Measurements from ENCODE around the gene CDH13. TPM values are rescaled to one million over a fixed set of nuclear protein-coding genes. Genes with fewer than 3 reads are reported as not detected.

Gene CDH13
- total RNA-seq, 3 donors from 2014 or later, result 4.9 to 11.2 (median 9.8) TPM

GRCh38 chr16:82805866-82806265 lies 179.1 kb downstream of the CDH13 start:
- intact Hi-C loops (cut with DNase I, micrococcal nuclease), result no loop called here
- Histone ChIP-seq H3K36me3 (ENCODE audit: low read depth) (no peaks in the 10 kb centered on the region), H3K4me3 (no peak overlapping the region), H3K9me3 (no peaks in the 10 kb centered on the region), H3K4me1 (ENCODE audit: low read depth) (no peaks in the 10 kb centered on the region)
- ATAC-seq (no peak), DNase-seq (no peak)
- TF ChIP-seq CTCF (IDR thresholded peaks at IDR 0.05), result no peak

- Histone ChIP-seq H3K36me3 (ENCODE audit: low read depth) (no peaks in the 10 kb centered on the region), H3K4me3 (no peak overlapping the region), H3K9me3 (no peaks in the 10 kb centered on the region), H3K4me1 (ENCODE audit: low read depth) (no peaks in the 10 kb centered on the region)
- no peak for DNase-seq
- intact Hi-C loops (cut with DNase I, micrococcal nuclease), result no loop called here
- ATAC-seq, result no peak
- no peak for TF ChIP-seq CTCF (IDR thresholded peaks at IDR 0.05)
Measured at GRCh38 chr16:82807311-82807710, 180.5 kb downstream of the CDH13 start.

GRCh38 chr16:82808036-82808435 lies 181.3 kb downstream of the CDH13 start:
- no peak for ATAC-seq
- DNase-seq, result no peak
- H3K36me3 ChIP-seq (ENCODE audit: low read depth), result no peaks in the 10 kb centered on the region
- H3K9me3 ChIP-seq, result no peaks in the 10 kb centered on the region
- H3K4me3 ChIP-seq, result no peak overlapping the region
- TF ChIP-seq CTCF (IDR thresholded peaks at IDR 0.05), result no peak
- intact Hi-C loops (cut with DNase I, micrococcal nuclease), result no loop called here
- H3K4me1 ChIP-seq (ENCODE audit: low read depth), result no peaks in the 10 kb centered on the region

- DNase-seq, result no peak
- no peak for ATAC-seq
- no peaks in the 10 kb centered on the region for H3K36me3 ChIP-seq (ENCODE audit: low read depth)
- no peak overlapping the region for H3K4me3 ChIP-seq
- no peaks in the 10 kb centered on the region for H3K9me3 ChIP-seq
- H3K4me1 ChIP-seq (ENCODE audit: low read depth), result no peaks in the 10 kb centered on the region
- intact Hi-C loops (cut with DNase I, micrococcal nuclease), result no loop called here
- no peak for TF ChIP-seq CTCF (IDR thresholded peaks at IDR 0.05)
Measured at GRCh38 chr16:82810077-82810476, 183.3 kb downstream of the CDH13 start.

- no peak overlapping the region for H3K4me3 ChIP-seq
- ATAC-seq (no peak), DNase-seq (no peak)
- H3K36me3 ChIP-seq (ENCODE audit: low read depth), result no peaks in the 10 kb centered on the region
- no peaks in the 10 kb centered on the region for H3K9me3 ChIP-seq
- TF ChIP-seq CTCF (IDR thresholded peaks at IDR 0.05), result no peak
- intact Hi-C loops (cut with DNase I, micrococcal nuclease), result no loop called here
- H3K4me1 ChIP-seq (ENCODE audit: low read depth), result no peaks in the 10 kb centered on the region
Measured at GRCh38 chr16:82814059-82814458, 187.3 kb downstream of the CDH13 start.

GRCh38 chr16:82819286-82819685 lies 192.5 kb downstream of the CDH13 start:
- intact Hi-C loops (cut with DNase I, micrococcal nuclease), result no loop called here
- Histone ChIP-seq H3K9me3 (peaks cover 3% of the 10 kb centered on the region), H3K36me3 (ENCODE audit: low read depth) (no peaks in the 10 kb centered on the region), H3K4me1 (ENCODE audit: low read depth) (no peaks in the 10 kb centered on the region), H3K4me3 (no peak overlapping the region)
- no peak for TF ChIP-seq CTCF (IDR thresholded peaks at IDR 0.05)
- DNase-seq (no peak), ATAC-seq (no peak)

All from mucosa of descending colon (tissue), 3 donors.